ENCODE results near the gene SNX9.
A peak's percentile ranks its signal among the peaks of the same experiment; 100 is the strongest.

SNX9 gene

GRCh38 chr6:157980288-157981131, 157.5 kb downstream of the SNX9 start:
- no peak for DNase-seq (ENCODE audit: low spot score)

- no peak for DNase-seq (ENCODE audit: low spot score)
Observed at GRCh38 chr6:157981132-157981394, 158.0 kb downstream of the SNX9 start.

GRCh38 chr6:157981395-157982101, 158.5 kb downstream of the SNX9 start, which contains the start of gene SYNJ2:
Gene SYNJ2 (plus strand): TSS chr6:157981863. CDS start chr6:157981962, 99 bp downstream.
- peak; percentile 70 for DNase-seq (ENCODE audit: low spot score)

- no peak for DNase-seq (ENCODE audit: low spot score)
Observed at GRCh38 chr6:157982102-157982562, 159.1 kb downstream of the SNX9 start.

GRCh38 chr6:157982563-157983405, 159.7 kb downstream of the SNX9 start:
- no peak for DNase-seq (ENCODE audit: low spot score)

GRCh38 chr6:157983406-157984119, 160.5 kb downstream of the SNX9 start:
- DNase-seq (ENCODE audit: low spot score), result no peak

GRCh38 chr6:157984128-157984527, 161.1 kb downstream of the SNX9 start:
- DNase-seq (ENCODE audit: low spot score), result no peak

- DNase-seq (ENCODE audit: low spot score), result no peak
Observed at GRCh38 chr6:157984686-157985225, 161.7 kb downstream of the SNX9 start.

- DNase-seq (ENCODE audit: low spot score), result no peak
Observed at GRCh38 chr6:157985378-157986155, 162.5 kb downstream of the SNX9 start.

- no peak for DNase-seq (ENCODE audit: low spot score)
Observed at GRCh38 chr6:157987788-157988699, 165.0 kb downstream of the SNX9 start.

- no peak for DNase-seq (ENCODE audit: low spot score)
Observed at GRCh38 chr6:157988700-157989063, 165.6 kb downstream of the SNX9 start.

- DNase-seq (ENCODE audit: low spot score), result no peak
Observed at GRCh38 chr6:157989541-157990289, 166.7 kb downstream of the SNX9 start.

GRCh38 chr6:157990321-157991066, 167.4 kb downstream of the SNX9 start:
- no peak for DNase-seq (ENCODE audit: low spot score)

GRCh38 chr6:157991067-157991432, 168.0 kb downstream of the SNX9 start:
- DNase-seq (ENCODE audit: low spot score), result no peak

- DNase-seq (ENCODE audit: low spot score), result no peak
Observed at GRCh38 chr6:157993076-157993475, 170.0 kb downstream of the SNX9 start.

- no peak for DNase-seq (ENCODE audit: low spot score)
Observed at GRCh38 chr6:157994125-157994795, 171.2 kb downstream of the SNX9 start.

Measured in kidney capillary endothelial cell (primary cell).